Glomerular visceral epithelial cell (primary cell): Measurements from ENCODE around the gene FST.

Experiments used
- DNase-seq: peaks from one replicate; pipeline ENCODE4 v3.0.0-alpha.2; 2016; ENCODE audit errors: extremely low spot score

The FST gene

GRCh38 chr5:53480416-53481158 is at the start of gene FST:
Gene FST (plus strand): TSS chr5:53480629. CDS start chr5:53480792, 163 bp downstream.
- peak; percentile 41 for DNase-seq

GRCh38 chr5:53431665-53432064 is 48.8 kb upstream of the FST start:
- no peak for DNase-seq

GRCh38 chr5:53433026-53433425 is 47.4 kb upstream of the FST start:
- no peak for DNase-seq

GRCh38 chr5:53434541-53434940 is 45.9 kb upstream of the FST start:
- DNase-seq, result no peak

GRCh38 chr5:53436480-53437191 is 43.8 kb upstream of the FST start:
- DNase-seq, result no peak

GRCh38 chr5:53438079-53438478 is 42.4 kb upstream of the FST start:
- no peak for DNase-seq

- no peak for DNase-seq
Measured at GRCh38 chr5:53438486-53439472, 41.6 kb upstream of the FST start.

- no peak for DNase-seq
Measured at GRCh38 chr5:53442961-53443360, 37.5 kb upstream of the FST start.

- DNase-seq, result no peak
Measured at GRCh38 chr5:53445569-53445968, 34.9 kb upstream of the FST start.

- DNase-seq, result no peak
Measured at GRCh38 chr5:53446908-53447307, 33.5 kb upstream of the FST start.

- DNase-seq, result no peak
Measured at GRCh38 chr5:53448851-53449250, 31.6 kb upstream of the FST start.

GRCh38 chr5:53453898-53454718 is 26.3 kb upstream of the FST start:
- DNase-seq, result no peak

- no peak for DNase-seq
Measured at GRCh38 chr5:53454719-53455000, 25.8 kb upstream of the FST start.

- no peak for DNase-seq
Measured at GRCh38 chr5:53456366-53456765, 24.1 kb upstream of the FST start.

- DNase-seq, result peak; percentile 9
Measured at GRCh38 chr5:53463909-53464621, 16.4 kb upstream of the FST start.

- no peak for DNase-seq
Measured at GRCh38 chr5:53464722-53465121, 15.7 kb upstream of the FST start.

- peak; percentile 72 for DNase-seq
Measured at GRCh38 chr5:53469946-53470687, 10.3 kb upstream of the FST start.

- DNase-seq, result no peak
Measured at GRCh38 chr5:53472279-53472678, 8.2 kb upstream of the FST start.

- no peak for DNase-seq
Measured at GRCh38 chr5:53472720-53473510, 7.5 kb upstream of the FST start.
